Suprapubic skin (tissue), 4 donors: ENCODE data around the gene PELI2.

Experiments used
- POLR2A ChIP-seq, 2 donors: fragments of 450-650 bp; IDR thresholded peaks; one replicate each; pipeline ENCODE4 v1.6.1; 2017; ENCODE audit warnings: antibody characterized with exemption in 2 of 2, mild to moderate bottlenecking in 2 of 2, moderate library complexity in 2 of 2
- POLR2AphosphoS5 ChIP-seq, 3 donors: sonication (generic); formaldehyde crosslinking; IDR thresholded peaks; one replicate each; pipeline ENCODE4 v1.6.1; 2017; ENCODE audit warnings: antibody characterized with exemption in 3 of 3
- TF ChIP-seq, protein P1 (sequence below), 2 donors: fragments of 200-600 bp in 1 of 2; fragments of 450-650 bp in 1 of 2; sonication (generic) in 1 of 2; IDR thresholded peaks; one replicate each; pipeline ENCODE4 v1.5.1; 2016 to 2019; ENCODE audit warnings: antibody characterized with exemption in 2 of 2, mild to moderate bottlenecking in 1 of 2, moderate library complexity in 1 of 2

DNA sequence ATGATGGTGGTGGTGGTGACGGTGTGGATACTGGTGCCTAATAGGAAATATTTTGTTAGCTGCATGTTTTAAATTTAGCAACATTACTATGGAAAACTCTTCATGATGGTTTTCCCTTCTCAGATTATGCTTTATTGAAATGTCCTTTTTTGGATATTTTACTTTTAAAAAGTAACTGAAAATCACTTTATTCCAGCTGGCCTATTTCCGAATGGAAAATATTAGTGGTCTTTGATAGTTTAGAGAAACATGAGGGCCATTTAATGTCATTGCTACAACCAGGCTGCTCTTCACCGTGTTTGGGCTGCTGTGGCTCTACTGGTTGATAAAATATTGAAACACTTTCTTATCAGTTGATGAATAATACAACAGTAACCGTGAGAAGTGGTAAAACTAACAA is 64.2 kb downstream of the PELI2 start:
- TF ChIP-seq, protein P1, sequence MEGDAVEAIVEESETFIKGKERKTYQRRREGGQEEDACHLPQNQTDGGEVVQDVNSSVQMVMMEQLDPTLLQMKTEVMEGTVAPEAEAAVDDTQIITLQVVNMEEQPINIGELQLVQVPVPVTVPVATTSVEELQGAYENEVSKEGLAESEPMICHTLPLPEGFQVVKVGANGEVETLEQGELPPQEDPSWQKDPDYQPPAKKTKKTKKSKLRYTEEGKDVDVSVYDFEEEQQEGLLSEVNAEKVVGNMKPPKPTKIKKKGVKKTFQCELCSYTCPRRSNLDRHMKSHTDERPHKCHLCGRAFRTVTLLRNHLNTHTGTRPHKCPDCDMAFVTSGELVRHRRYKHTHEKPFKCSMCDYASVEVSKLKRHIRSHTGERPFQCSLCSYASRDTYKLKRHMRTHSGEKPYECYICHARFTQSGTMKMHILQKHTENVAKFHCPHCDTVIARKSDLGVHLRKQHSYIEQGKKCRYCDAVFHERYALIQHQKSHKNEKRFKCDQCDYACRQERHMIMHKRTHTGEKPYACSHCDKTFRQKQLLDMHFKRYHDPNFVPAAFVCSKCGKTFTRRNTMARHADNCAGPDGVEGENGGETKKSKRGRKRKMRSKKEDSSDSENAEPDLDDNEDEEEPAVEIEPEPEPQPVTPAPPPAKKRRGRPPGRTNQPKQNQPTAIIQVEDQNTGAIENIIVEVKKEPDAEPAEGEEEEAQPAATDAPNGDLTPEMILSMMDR (IDR thresholded peaks at IDR 0.05) = no peak
- no peak for TF ChIP-seq POLR2AphosphoS5 (IDR thresholded peaks at IDR 0.05)
- no peak for TF ChIP-seq POLR2A (IDR thresholded peaks at IDR 0.05)
